Kidney epithelial cell (primary cell): ENCODE results near the gene CRYBG1. TPM values are rescaled to one million over a fixed set of nuclear protein-coding genes. Genes with fewer than 3 reads are reported as not detected.

Source experiments
- DNase-seq: peaks from one replicate; pipeline ENCODE4 v3.0.0-alpha.2; 2010; ENCODE audit warnings: low read depth
- H3K27me3 ChIP-seq: 2 replicates; pipeline ENCODE4 v1.6.0; 2011; ENCODE audit warnings: low read length; ENCODE audit not compliant: control insufficient read depth, insufficient read depth
- H3K36me3 ChIP-seq: 2 replicates; pipeline ENCODE4 v1.5.1; 2011; ENCODE audit warnings: low read length; ENCODE audit not compliant: control insufficient read depth, insufficient read depth
- H3K4me3 ChIP-seq: 2 replicates; pipeline ENCODE4 v1.5.1; 2011; ENCODE audit warnings: low read depth, mild to moderate bottlenecking, control low read depth, low read length
- total RNA-seq: library from RNA; depleted of rRNA; stranded (reverse); fragments of >200 nt; gene quantifications from 2 replicates; pipeline ENCODE4 v1.2.3, GENCODE V29; 2015
- TF ChIP-seq, protein P1 (sequence below): IDR thresholded peaks from 2 replicates; pipeline ENCODE4 v1.5.1; 2011; ENCODE audit warnings: mild to moderate bottlenecking, moderate library complexity, low read length, control low read depth, inconsistent platforms; ENCODE audit not compliant: insufficient read depth, poor library complexity, severe bottlenecking

The CRYBG1 gene
- total RNA-seq, 1 donor from 2014 or later, result 4.4 TPM

- Histone ChIP-seq H3K36me3 (no peaks in the 10 kb centered on the region), H3K4me3 (no peak overlapping the region), H3K27me3 (no peaks in the 10 kb centered on the region)
- no peak for DNase-seq
- TF ChIP-seq, protein P1, sequence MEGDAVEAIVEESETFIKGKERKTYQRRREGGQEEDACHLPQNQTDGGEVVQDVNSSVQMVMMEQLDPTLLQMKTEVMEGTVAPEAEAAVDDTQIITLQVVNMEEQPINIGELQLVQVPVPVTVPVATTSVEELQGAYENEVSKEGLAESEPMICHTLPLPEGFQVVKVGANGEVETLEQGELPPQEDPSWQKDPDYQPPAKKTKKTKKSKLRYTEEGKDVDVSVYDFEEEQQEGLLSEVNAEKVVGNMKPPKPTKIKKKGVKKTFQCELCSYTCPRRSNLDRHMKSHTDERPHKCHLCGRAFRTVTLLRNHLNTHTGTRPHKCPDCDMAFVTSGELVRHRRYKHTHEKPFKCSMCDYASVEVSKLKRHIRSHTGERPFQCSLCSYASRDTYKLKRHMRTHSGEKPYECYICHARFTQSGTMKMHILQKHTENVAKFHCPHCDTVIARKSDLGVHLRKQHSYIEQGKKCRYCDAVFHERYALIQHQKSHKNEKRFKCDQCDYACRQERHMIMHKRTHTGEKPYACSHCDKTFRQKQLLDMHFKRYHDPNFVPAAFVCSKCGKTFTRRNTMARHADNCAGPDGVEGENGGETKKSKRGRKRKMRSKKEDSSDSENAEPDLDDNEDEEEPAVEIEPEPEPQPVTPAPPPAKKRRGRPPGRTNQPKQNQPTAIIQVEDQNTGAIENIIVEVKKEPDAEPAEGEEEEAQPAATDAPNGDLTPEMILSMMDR, result no peak
Observed at GRCh38 chr6:106495014-106495413, 134.5 kb downstream of the CRYBG1 start.

GRCh38 chr6:106496823-106497222, 136.3 kb downstream of the CRYBG1 start:
- TF ChIP-seq, protein P1, result no peak
- DNase-seq, result no peak
- Histone ChIP-seq H3K27me3 (no peaks in the 10 kb centered on the region), H3K4me3 (no peak overlapping the region), H3K36me3 (no peaks in the 10 kb centered on the region)

GRCh38 chr6:106501960-106502371, 141.4 kb downstream of the CRYBG1 start:
- H3K4me3 ChIP-seq, result no peak overlapping the region
- no peaks in the 10 kb centered on the region for H3K36me3 ChIP-seq
- DNase-seq, result no peak
- TF ChIP-seq, protein P1, result no peak
- no peaks in the 10 kb centered on the region for H3K27me3 ChIP-seq

GRCh38 chr6:106502559-106502958, 142.0 kb downstream of the CRYBG1 start:
- Histone ChIP-seq H3K36me3 (no peaks in the 10 kb centered on the region), H3K27me3 (no peaks in the 10 kb centered on the region), H3K4me3 (no peak overlapping the region)
- DNase-seq, result no peak
- TF ChIP-seq, protein P1, result no peak

- no peak for DNase-seq
- H3K4me3 ChIP-seq, result no peak overlapping the region
- no peaks in the 10 kb centered on the region for H3K27me3 ChIP-seq
- H3K36me3 ChIP-seq, result no peaks in the 10 kb centered on the region
- TF ChIP-seq, protein P1, result no peak
Observed at GRCh38 chr6:106508277-106508676, 147.8 kb downstream of the CRYBG1 start.

GRCh38 chr6:106508834-106509233, 148.3 kb downstream of the CRYBG1 start:
- H3K36me3 ChIP-seq, result no peaks in the 10 kb centered on the region
- no peak overlapping the region for H3K4me3 ChIP-seq
- DNase-seq, result no peak
- H3K27me3 ChIP-seq, result no peaks in the 10 kb centered on the region
- TF ChIP-seq, protein P1, result no peak
